ENCODE data around the gene BCL11A.

- TF ChIP-seq SMC3 (IDR thresholded peaks at IDR 0.05) (no peak), POLR2A (IDR thresholded peaks at IDR 0.05; ENCODE audit: low read length) (no peak), EP300 (IDR thresholded peaks at IDR 0.05) (no peak), REST (IDR thresholded peaks at IDR 0.05) (no peak), MYC (IDR thresholded peaks at IDR 0.05; ENCODE audit: borderline replicate concordance, low read length) (no peak), MAX (IDR thresholded peaks at IDR 0.05) (no peak), HMGXB4 (CRISPR knock-in tag; IDR thresholded peaks at IDR 0.05; ENCODE audit: borderline replicate concordance) (no peak), TP53 (CRISPR knock-in tag; IDR thresholded peaks at IDR 0.05) (no peak), JUNB (IDR thresholded peaks at IDR 0.05) (no peak), NFE2L2 (conservative IDR thresholded peaks at IDR 0.05; ENCODE audit: low read length) (no peak), CBX8 (IDR thresholded peaks at IDR 0.05) (no peak)
- TF ChIP-seq, protein P1, sequence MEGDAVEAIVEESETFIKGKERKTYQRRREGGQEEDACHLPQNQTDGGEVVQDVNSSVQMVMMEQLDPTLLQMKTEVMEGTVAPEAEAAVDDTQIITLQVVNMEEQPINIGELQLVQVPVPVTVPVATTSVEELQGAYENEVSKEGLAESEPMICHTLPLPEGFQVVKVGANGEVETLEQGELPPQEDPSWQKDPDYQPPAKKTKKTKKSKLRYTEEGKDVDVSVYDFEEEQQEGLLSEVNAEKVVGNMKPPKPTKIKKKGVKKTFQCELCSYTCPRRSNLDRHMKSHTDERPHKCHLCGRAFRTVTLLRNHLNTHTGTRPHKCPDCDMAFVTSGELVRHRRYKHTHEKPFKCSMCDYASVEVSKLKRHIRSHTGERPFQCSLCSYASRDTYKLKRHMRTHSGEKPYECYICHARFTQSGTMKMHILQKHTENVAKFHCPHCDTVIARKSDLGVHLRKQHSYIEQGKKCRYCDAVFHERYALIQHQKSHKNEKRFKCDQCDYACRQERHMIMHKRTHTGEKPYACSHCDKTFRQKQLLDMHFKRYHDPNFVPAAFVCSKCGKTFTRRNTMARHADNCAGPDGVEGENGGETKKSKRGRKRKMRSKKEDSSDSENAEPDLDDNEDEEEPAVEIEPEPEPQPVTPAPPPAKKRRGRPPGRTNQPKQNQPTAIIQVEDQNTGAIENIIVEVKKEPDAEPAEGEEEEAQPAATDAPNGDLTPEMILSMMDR (IDR thresholded peaks at IDR 0.05) = no peak
- TF ChIP-seq, protein P2, sequence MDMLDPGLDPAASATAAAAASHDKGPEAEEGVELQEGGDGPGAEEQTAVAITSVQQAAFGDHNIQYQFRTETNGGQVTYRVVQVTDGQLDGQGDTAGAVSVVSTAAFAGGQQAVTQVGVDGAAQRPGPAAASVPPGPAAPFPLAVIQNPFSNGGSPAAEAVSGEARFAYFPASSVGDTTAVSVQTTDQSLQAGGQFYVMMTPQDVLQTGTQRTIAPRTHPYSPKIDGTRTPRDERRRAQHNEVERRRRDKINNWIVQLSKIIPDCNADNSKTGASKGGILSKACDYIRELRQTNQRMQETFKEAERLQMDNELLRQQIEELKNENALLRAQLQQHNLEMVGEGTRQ (IDR thresholded peaks at IDR 0.05) = no peak
These were observed 36.6 kb downstream of the BCL11A start for GRCh38 chr2:60516826-60517225.
